ENCODE results near the gene AHSA1.
"Not testable (repeated sequence)": the region's sequence is repeated elsewhere in the genome, so short reads cannot be mapped to it uniquely, and the experiment has no call there.

The AHSA1 gene

GRCh38 chr14:77457522-77458248 lies at the start of gene AHSA1, which contains the start of gene VIPAS39:
Gene AHSA1, plus strand, starts transcription at chr14:77458093. Its CDS starts 97 bp downstream, at chr14:77458190.
Gene VIPAS39, minus strand, starts transcription at chr14:77457601. Its CDS starts 3,499 bp downstream, at chr14:77454102.
- peak within 1 kb of the TSS; percentile 90 for H3K27ac ChIP-seq
- peak; percentile 99 for DNase-seq (ENCODE audit: low read depth, low spot score)

DNA sequence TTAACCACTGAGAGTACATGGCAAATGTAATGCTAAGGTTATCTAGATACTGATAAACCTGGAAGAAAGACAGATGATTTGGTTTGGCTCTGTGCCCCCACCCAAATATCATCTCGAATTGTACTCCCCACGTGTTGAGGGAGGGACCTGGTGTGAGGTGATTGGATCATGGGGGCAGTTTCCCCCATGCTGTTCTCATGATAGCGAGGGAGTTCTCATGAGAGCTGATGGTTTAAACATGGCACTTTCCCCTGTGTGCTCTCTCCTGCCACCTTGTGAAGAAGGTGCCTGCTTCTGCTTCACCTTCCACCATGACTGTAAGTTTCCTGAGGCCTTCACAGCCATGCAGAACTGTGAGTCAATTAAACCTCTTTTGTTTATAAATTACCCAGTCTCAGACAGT lies 48.8 kb upstream of the AHSA1 start:
- no peak overlapping the region for H3K27ac ChIP-seq
- no peak for DNase-seq (ENCODE audit: low read depth, low spot score)

DNA sequence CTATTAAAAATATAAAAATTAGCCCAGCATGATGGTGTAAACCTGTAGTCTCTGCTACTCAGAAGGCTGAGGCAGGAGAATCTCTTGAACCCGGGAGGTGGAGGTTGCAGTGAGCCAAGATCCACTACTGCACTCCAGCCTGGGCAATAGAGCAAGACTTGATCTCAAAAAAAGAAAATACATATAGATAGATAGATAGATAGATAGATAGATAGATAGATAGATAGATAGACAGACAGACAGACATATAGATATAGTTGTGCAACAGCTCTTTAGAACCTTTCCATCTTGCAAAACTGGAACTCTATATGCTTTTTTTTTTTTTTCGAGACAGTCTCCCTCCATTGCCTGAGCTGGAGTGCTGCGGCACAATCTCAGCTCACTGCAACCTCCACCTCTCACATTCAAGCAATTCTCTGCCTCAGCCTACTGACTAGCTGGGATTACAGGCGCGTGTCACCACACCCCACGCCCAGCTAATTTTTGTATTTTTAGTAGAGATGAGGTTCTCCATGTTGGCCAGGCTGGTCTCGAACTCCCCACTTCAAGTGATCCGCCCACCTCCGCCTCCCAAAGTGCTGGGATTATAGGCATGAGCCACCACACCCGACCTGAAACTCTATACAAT lies 42.4 kb upstream of the AHSA1 start:
- H3K27ac ChIP-seq; DNase-seq (ENCODE audit: low read depth, low spot score): not testable (repeated sequence)

GRCh38 chr14:77416098-77416497 lies 41.8 kb upstream of the AHSA1 start:
- DNase-seq (ENCODE audit: low read depth, low spot score); H3K27ac ChIP-seq: not testable (repeated sequence)

- DNase-seq (ENCODE audit: low read depth, low spot score): no peak
- H3K27ac ChIP-seq: no peak overlapping the region
Observed at GRCh38 chr14:77416836-77417235, 41.1 kb upstream of the AHSA1 start.

DNA sequence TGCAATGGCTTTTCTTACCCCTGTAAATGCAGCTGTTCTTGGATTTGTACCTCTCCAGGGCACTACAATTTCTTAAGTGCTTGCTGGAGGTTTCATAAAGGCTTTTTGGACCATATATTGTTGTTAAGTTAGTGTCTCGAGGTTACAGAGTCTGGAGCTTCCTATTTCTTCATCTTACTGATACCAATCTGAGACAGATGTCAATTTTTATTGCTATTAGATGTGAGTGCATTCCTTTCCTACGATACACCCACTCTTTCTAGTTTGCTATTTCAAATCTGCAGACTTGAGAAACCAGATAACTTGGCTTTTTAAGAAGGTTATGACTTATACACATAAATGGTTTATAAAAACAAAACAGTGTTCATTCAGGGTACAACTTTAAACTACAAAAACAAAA lies 36.7 kb upstream of the AHSA1 start:
- no peak overlapping the region for H3K27ac ChIP-seq
- no peak for DNase-seq (ENCODE audit: low read depth, low spot score)

GRCh38 chr14:77423423-77423822 lies 34.5 kb upstream of the AHSA1 start, which contains the start of gene NOXRED1:
Gene NOXRED1, minus strand, starts transcription at chr14:77423523. Its CDS starts 634 bp downstream, at chr14:77422889.
- DNase-seq (ENCODE audit: low read depth, low spot score): no peak
- no peak within 1 kb of the TSS for H3K27ac ChIP-seq

GRCh38 chr14:77424862-77425261 lies 33.0 kb upstream of the AHSA1 start:
- no peak for DNase-seq (ENCODE audit: low read depth, low spot score)
- H3K27ac ChIP-seq: no peak overlapping the region

DNA sequence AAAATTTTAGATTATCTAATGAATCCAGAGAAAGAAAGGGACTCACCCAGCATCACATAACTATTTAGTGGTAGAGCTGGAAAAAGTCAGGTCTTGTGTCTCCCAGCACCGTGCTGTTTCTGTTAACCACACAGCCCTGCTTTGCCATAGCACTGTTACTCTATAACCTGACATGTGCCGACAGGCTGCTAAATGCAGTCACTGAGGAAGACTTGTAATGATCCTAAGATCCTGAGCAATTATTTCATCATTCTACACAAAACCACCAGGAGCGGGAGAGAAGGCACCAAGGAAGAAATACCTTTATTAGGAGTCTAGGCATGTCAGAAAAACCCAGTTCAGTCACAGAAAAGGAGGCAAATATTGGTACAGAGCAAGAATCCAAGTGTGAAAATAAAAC lies 31.5 kb upstream of the AHSA1 start:
- H3K27ac ChIP-seq: no peak overlapping the region
- DNase-seq (ENCODE audit: low read depth, low spot score): no peak

DNA sequence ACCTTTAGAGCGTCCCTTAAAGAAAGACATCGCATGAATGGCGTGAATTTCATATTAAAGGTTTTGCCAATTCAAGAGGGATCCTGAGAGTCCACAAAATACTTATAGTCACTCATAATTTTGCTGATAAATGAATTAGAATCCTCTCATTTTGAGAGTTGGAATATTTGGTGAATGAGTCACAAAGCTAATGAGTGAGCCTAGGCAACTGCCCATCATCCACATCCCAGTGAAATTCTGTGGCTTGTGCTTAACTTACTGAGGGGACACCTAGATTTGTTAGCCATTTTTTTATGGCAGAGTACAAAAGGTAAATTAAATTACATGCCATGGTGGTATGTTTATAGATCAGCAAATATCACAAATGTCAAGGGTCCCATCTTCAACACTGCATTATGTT lies 21.9 kb upstream of the AHSA1 start:
- no peak for DNase-seq (ENCODE audit: low read depth, low spot score)
- no peak overlapping the region for H3K27ac ChIP-seq

DNA sequence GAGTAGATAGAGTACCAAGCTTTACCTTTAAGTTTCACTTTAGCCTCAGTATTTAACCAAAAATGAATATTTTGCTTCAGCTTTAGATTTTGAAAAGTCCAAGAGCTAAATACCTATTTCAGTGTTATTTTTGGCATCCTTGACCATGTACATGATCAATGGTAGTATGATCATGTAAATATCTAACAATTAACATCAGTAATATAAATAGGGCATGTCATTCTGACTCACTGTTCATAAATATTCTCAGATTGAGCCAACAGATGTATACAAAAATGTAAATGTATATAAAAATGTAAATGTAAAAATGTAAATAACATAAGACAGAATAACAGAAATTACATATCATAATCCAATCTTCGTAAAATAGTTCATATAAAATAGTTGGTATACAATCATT lies 19.3 kb upstream of the AHSA1 start:
- DNase-seq (ENCODE audit: low read depth, low spot score): no peak
- H3K27ac ChIP-seq: no peak overlapping the region

- no peak overlapping the region for H3K27ac ChIP-seq
- DNase-seq (ENCODE audit: low read depth, low spot score): no peak
Observed at GRCh38 chr14:77439861-77440260, 18.0 kb upstream of the AHSA1 start.

DNA sequence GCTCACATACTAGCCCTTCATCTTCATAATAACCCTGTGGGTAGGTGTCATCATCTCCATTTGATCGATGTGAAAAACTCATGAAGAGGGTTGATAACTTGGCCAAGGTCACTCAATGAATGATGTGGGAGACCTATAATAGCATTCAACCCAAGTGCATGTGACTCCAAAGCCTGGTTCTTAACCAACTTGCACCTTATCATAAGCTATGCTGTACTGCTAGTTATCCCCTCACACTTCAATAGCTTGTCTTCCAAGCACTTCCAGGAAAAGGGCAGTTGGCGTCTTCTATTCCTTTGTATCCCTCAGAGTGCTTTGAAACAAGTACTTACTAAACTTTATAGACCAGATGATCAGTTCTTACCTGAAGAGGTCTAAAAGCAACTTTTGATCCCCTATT lies 15.7 kb upstream of the AHSA1 start:
- H3K27ac ChIP-seq: no peak overlapping the region
- DNase-seq (ENCODE audit: low read depth, low spot score): no peak

GRCh38 chr14:77455966-77456640 lies 1.8 kb upstream of the AHSA1 start:
- no peak overlapping the region for H3K27ac ChIP-seq

DNA sequence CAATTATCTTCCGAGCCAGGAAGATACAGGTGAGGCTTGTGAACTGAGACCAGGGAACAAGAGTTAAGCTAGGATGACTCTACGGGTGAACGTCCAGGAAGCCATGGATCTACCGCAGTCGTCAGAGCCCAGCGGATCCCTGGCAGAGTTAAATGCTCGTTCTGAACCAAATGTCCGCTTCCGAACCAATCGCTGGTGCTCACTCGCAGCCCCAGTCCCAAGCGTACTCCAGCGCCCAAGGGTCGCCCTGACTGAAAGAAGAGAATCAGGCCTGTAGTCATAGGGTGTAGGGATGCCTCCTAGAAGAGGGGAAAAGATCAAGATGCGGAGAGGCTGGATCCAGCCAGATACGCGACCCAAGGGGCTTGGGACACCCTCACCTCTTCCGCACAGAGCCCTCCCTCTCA lies 775 bp upstream of the AHSA1 start:
- no peak for DNase-seq (ENCODE audit: low read depth, low spot score)
- peak overlapping the region; percentile 90 for H3K27ac ChIP-seq

More at GRCh38 chr14:77455966-77456640, 1.8 kb upstream of the AHSA1 start:
- no peak for DNase-seq (ENCODE audit: low read depth, low spot score)

DNA sequence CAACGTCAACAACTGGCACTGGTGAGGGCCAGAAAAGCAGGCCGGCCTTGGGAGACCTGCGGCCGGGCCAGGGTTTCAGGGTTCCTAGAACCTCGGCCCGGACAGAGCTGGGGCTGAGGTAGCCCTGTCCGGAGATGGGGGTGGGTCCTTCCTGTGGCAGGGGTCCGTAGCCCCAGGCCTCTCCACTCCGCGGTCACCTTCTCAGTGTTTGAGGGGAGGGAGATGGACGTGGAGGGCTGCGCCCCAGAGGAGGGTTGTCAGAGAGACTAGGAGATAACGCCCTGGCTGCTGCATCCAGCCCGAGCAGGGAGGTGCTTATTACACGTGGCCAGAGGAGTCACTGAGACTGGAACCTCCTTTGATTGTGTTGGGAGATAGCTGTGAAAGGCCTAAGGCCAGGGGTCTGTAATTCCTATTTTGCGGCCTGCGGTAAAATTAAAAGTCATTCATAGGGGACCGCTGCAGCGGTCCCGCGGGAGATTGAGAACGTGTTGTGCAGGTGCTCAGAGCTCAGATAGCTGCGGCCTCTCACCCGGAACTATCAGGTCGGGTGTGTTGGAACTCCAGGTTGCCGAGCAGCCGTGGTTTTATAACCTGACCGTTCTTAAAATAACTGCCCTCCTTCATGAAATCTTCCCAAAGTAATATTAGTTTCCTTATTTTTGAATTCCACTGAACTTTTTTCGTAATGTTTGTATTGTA lies 507 bp downstream of the AHSA1 start:
- peak overlapping the region; percentile 90 for H3K27ac ChIP-seq
- DNase-seq (ENCODE audit: low read depth, low spot score): no peak

- no peak overlapping the region for H3K27ac ChIP-seq
Observed at GRCh38 chr14:77459072-77459723, 1.3 kb downstream of the AHSA1 start.

DNA sequence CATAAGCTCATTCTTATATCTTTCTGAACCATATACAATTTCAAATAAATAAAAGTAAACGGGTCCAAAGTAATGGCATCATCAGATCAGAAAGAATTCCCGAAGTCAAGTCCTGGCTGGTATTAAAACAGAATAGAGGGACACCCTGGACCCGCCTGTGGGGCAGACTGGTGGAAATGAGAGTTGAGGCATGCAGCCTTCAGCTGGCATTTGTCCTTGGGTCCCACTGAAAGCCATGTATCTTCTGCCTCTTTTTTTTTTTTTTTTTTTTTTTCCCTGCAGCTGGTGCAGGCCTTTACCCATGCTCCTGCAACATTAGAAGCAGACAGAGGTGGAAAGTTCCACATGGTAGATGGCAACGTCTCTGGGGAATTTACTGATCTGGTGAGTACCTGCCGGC lies 9.9 kb downstream of the AHSA1 start:
- no peak overlapping the region for H3K27ac ChIP-seq
- no peak for DNase-seq (ENCODE audit: low read depth, low spot score)

More at GRCh38 chr14:77459072-77459723, 1.3 kb downstream of the AHSA1 start:
- no peak for DNase-seq (ENCODE audit: low read depth, low spot score)

DNA sequence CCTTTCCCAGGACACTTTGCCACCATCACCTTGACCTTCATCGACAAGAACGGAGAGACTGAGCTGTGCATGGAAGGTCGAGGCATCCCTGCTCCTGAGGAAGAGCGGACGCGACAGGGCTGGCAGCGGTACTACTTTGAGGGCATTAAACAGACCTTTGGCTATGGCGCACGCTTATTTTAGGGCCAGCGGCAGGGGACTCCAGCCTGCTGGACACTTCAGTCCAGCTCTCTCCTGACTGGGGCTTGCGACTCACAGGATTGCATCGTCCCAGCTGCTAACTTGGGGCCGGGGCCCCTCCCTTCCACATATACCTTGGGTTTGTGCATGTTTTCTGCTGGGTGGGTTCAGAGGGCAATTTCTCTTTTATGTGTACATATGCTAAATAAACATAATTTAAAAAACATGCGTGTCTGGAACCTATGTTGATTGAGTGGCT lies 11.2 kb downstream of the AHSA1 start:
- no peak overlapping the region for H3K27ac ChIP-seq
- no peak for DNase-seq (ENCODE audit: low read depth, low spot score)

- no peak for DNase-seq (ENCODE audit: low read depth, low spot score)
- no peak overlapping the region for H3K27ac ChIP-seq
Observed at GRCh38 chr14:77469539-77469938, 11.6 kb downstream of the AHSA1 start.

Measured in epithelial cell of prostate (primary cell).